ENCODE measurements around the gene CPSF3.

DNA sequence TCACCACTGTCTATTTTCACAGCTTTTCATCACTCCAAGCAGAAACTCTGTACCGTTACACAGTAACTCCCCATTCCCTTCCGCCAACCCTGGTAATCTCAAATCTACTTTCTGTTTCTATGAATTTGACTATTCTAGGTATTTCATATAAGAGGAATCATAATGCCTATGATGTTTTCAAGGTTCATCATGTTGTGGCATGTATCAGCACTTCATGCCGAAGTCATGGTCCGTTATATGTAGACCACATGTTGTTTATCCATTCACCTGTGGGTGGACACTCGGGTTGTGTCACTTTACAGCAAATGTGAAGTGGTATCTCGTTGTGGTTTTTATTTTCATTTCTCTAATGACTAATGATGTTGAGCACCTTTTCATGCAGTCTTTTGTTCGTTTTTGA lies 21.6 kb downstream of the CPSF3 start:
- TF ChIP-seq, protein P1, sequence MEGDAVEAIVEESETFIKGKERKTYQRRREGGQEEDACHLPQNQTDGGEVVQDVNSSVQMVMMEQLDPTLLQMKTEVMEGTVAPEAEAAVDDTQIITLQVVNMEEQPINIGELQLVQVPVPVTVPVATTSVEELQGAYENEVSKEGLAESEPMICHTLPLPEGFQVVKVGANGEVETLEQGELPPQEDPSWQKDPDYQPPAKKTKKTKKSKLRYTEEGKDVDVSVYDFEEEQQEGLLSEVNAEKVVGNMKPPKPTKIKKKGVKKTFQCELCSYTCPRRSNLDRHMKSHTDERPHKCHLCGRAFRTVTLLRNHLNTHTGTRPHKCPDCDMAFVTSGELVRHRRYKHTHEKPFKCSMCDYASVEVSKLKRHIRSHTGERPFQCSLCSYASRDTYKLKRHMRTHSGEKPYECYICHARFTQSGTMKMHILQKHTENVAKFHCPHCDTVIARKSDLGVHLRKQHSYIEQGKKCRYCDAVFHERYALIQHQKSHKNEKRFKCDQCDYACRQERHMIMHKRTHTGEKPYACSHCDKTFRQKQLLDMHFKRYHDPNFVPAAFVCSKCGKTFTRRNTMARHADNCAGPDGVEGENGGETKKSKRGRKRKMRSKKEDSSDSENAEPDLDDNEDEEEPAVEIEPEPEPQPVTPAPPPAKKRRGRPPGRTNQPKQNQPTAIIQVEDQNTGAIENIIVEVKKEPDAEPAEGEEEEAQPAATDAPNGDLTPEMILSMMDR (IDR thresholded peaks at IDR 0.05): no peak
- no peak for TF ChIP-seq EZH2 (IDR thresholded peaks at IDR 0.05; ENCODE audit: borderline replicate concordance, insufficient read depth, low read depth, low read length, poor library complexity, severe bottlenecking)

Data from B cell (primary cell).